SK-N-SH (cell line): ENCODE measurements around the gene KLHL26.

Source experiments
- CTCF ChIP-seq: fragments of 200-600 bp; sonication (generic); IDR thresholded peaks from 2 replicates; pipeline ENCODE4 v1.6.1; 2017; ENCODE audit warnings: antibody characterized with exemption, mild to moderate bottlenecking, moderate library complexity
- EP300 ChIP-seq, 2 experiments: IDR thresholded peaks; 2 replicates each; pipeline versions ENCODE4 v1.4.0 to v1.6.1; 2012; ENCODE audit warnings: borderline replicate concordance in 1 of 2, low read depth in 1 of 2, low read length in 1 of 2
- FOXJ3 ChIP-seq: sonication (generic); formaldehyde crosslinking; IDR thresholded peaks from 2 replicates; pipeline ENCODE4 v1.5.1; 2020; ENCODE audit warnings: mild to moderate bottlenecking, missing genetic modification reagents
- IRF3 ChIP-seq: fragments of 150-350 bp; IDR thresholded peaks from 2 replicates; pipeline ENCODE4 v1.6.1; 2016; ENCODE audit warnings: mild to moderate bottlenecking, low read depth, low read length
- MAX ChIP-seq: IDR thresholded peaks from 2 replicates; pipeline ENCODE4 v1.4.0; 2012; ENCODE audit warnings: low read depth
- NRF1 ChIP-seq: IDR thresholded peaks from 2 replicates; pipeline ENCODE4 v1.6.1; 2012; ENCODE audit warnings: low read depth, mild to moderate bottlenecking, low read length
- POLR2AphosphoS5 ChIP-seq: IDR thresholded peaks from 2 replicates; pipeline ENCODE4 v1.6.1; 2012; ENCODE audit warnings: low read depth, low read length
- RFX5 ChIP-seq: IDR thresholded peaks from 2 replicates; pipeline ENCODE4 v1.6.1; 2012; ENCODE audit warnings: mild to moderate bottlenecking, improper control_type of control experiment, low read length
- RXRA ChIP-seq: IDR thresholded peaks from 2 replicates; pipeline ENCODE4 v1.4.0; 2012; ENCODE audit warnings: low read depth, mild to moderate bottlenecking, borderline replicate concordance
- TEAD4 ChIP-seq: IDR thresholded peaks from 2 replicates; pipeline ENCODE4 v1.4.0; 2012; ENCODE audit warnings: mild to moderate bottlenecking, borderline replicate concordance; ENCODE audit not compliant: insufficient read depth
- USF1 ChIP-seq: IDR thresholded peaks from 2 replicates; pipeline ENCODE4 v1.4.0; 2012; ENCODE audit warnings: low read depth, borderline replicate concordance
- USF2 ChIP-seq: fragments of 150-350 bp; IDR thresholded peaks from 2 replicates; pipeline ENCODE4 v1.6.1; 2017; ENCODE audit warnings: antibody characterized with exemption, low read length, low read depth, borderline replicate concordance

- TF ChIP-seq CTCF (no peak), USF2 (no peak), POLR2AphosphoS5 (no peak), NRF1 (no peak), MAX (no peak), EP300 (IDR thresholded peaks at IDR 0.05; ENCODE audit: borderline replicate concordance in 1 of 2, low read depth in 1 of 2, low read length in 1 of 2) (no peak), TEAD4 (no peak), RXRA (no peak), RFX5 (no peak), USF1 (no peak), FOXJ3 (CRISPR knock-in tag) (no peak), IRF3 (no peak)
Observed at GRCh38 chr19:18595475-18595874, 41.4 kb upstream of the KLHL26 start.
